Measurements from ENCODE around the gene CRB2. TPM values are rescaled to one million over a fixed set of nuclear protein-coding genes. Genes with fewer than 3 reads are reported as not detected.

Gene CRB2
- total and polyA plus RNA-seq, 2 of the 13 experiments (the other 11 are each of a cell fraction or from before 2014, with no cell fraction given), result 0.01 to 0.29 TPM

GRCh38 chr9:123309611-123310010 lies 46.4 kb upstream of the CRB2 start:
- intact Hi-C loops (cut with micrococcal nuclease; ENCODE audit: unreplicated experiment), result no loop called here
- no peak for TF ChIP-seq JUNB (CRISPR knock-in tag; IDR thresholded peaks at IDR 0.05; ENCODE audit: borderline replicate concordance)
- no peak for TF ChIP-seq ZXDC (CRISPR knock-in tag; IDR thresholded peaks at IDR 0.05)
- no peak for TF ChIP-seq DNMT3B (CRISPR knock-in tag; conservative IDR thresholded peaks at IDR 0.05)
- TF ChIP-seq BCLAF1 (IDR thresholded peaks at IDR 0.05), result no peak
- TF ChIP-seq ZNF737 (CRISPR knock-in tag; IDR thresholded peaks at IDR 0.05; ENCODE audit: borderline replicate concordance), result no peak
- TF ChIP-seq ZMYM2 (CRISPR knock-in tag; IDR thresholded peaks at IDR 0.05), result no peak
- TF ChIP-seq CTCF (CRISPR knock-in tag; IDR thresholded peaks at IDR 0.05), result no peak

More at GRCh38 chr9:123309611-123310010, 46.4 kb upstream of the CRB2 start:
- POLR2A ChIA-PET, result no interaction called here
- no peak overlapping the region for H3K9ac ChIP-seq (ENCODE audit: insufficient read depth, low read depth, low read length)
- no peaks in the 10 kb centered on the region for H4K20me1 ChIP-seq (ENCODE audit: insufficient read depth, low read length)
- in situ Hi-C loops (cut with HindIII; ENCODE audit: extremely low pct_ligation_motif_present, low pct_unique_long_range_greater_than_20kb), result no loop called here
- H3K4me3 ChIP-seq (replicated peaks in 1 of 3; ENCODE audit: insufficient read depth in 1 of 3, low read depth in 2 of 3, low read length in 3 of 3), result no peak overlapping the region
- DNase-seq (ENCODE audit: low spot score) (no peak), FAIRE-seq (peak; percentile 28), ATAC-seq (no peak)
- no TSS peak for BruUV-seq (replicated peaks)
- H3K27me3 ChIP-seq (ENCODE audit: control insufficient read depth in 1 of 2, insufficient read depth in 2 of 2, low read length in 2 of 2), result peaks cover 0 to 11% of the 10 kb centered on the region in 2 experiments; a peak in 2 of 5 replicates
- 0% methylated on average over 1 of the region's 1 CpG for WGBS (ENCODE audit: low lambda C conversion rate)
- no peaks in the 10 kb centered on the region for H3K36me3 ChIP-seq (replicated peaks in 1 of 2; ENCODE audit: control insufficient read depth in 1 of 2, insufficient read depth in 2 of 2, low read length in 2 of 2)
- H3K9me3 ChIP-seq (ENCODE audit: low read length), result no peaks in the 10 kb centered on the region
- H2AFZ ChIP-seq (ENCODE audit: low read length), result no peak overlapping the region
- no peak overlapping the region for H3K27ac ChIP-seq (ENCODE audit: extremely low read length, insufficient read depth, low read length)
- H3K4me2 ChIP-seq (ENCODE audit: low read depth, low read length), result no peak overlapping the region
- peaks cover 63% of the 10 kb centered on the region for H3K4me1 ChIP-seq (ENCODE audit: insufficient read depth, low read length)
- CTCF ChIA-PET (ENCODE audit: low intra/inter-chr PET ratio, low total read pairs), result no interaction called here
- H3K79me2 ChIP-seq (ENCODE audit: insufficient read depth, low read length), result no peaks in the 10 kb centered on the region
